ENCODE results near the gene RPS18.

Gene RPS18

DNA sequence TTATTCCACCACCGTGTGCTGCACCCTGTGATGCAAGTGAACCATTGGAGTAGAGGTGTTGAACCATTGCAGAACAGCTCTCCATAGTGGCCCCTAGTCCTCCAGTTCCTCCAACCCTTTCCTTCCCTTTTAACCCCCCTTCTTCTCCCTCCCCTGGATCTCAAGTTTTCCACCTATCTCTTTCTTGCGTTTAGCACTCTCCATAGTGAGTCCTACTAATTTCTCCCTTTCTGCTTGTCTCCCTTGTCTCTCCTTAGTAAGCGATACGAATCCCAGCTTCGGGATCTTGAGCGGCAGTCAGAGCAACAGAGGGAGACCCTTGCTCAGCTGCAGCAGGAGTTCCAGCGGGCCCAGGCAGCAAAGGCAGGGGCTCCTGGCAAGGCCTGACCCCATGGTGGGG lies 18.6 kb downstream of the RPS18 start:
- CTCF ChIA-PET, result interaction anchor here (0.6 kb wide), 1 partner anchor 11 kb away, joined by 4 read pairs; no protein-coding TSS in a partner anchor
- no peak for TF ChIP-seq ARNT (IDR thresholded peaks at IDR 0.05)
- no peak for TF ChIP-seq HDGF (IDR thresholded peaks at IDR 0.05; ENCODE audit: borderline replicate concordance)
- TF ChIP-seq FOXM1 (IDR thresholded peaks at IDR 0.05; ENCODE audit: borderline replicate concordance), result no peak
- DNase-seq (ENCODE audit: extremely low spot score), result no peak
- POLR2A ChIA-PET, result interaction anchor here (1.3 to 3.5 kb wide), 6 partner anchors 8 to 82 kb away, joined by 4 to 44 read pairs (median 22); partner anchors contain the start of genes B3GALT4, RGL2, RING1 and RPS18

- no peak for TF ChIP-seq SP1 (IDR thresholded peaks at IDR 0.05)
- no peak for TF ChIP-seq ELF4 (IDR thresholded peaks at IDR 0.05)
- TF ChIP-seq ZNF384 (IDR thresholded peaks at IDR 0.05), result no peak
- TF ChIP-seq PKNOX1 (IDR thresholded peaks at IDR 0.05), result no peak
- no peak for TF ChIP-seq BHLHE40 (IDR thresholded peaks at IDR 0.05; ENCODE audit: borderline replicate concordance)
- TF ChIP-seq FOXK2 (IDR thresholded peaks at IDR 0.05), result no peak
- no peak for TF ChIP-seq FOXA1 (IDR thresholded peaks at IDR 0.05)
- TF ChIP-seq FOXM1 (IDR thresholded peaks at IDR 0.05; ENCODE audit: borderline replicate concordance), result no peak
- TF ChIP-seq HDGF (IDR thresholded peaks at IDR 0.05; ENCODE audit: borderline replicate concordance), result no peak
- no peak for TF ChIP-seq TARDBP (IDR thresholded peaks at IDR 0.05)
- TF ChIP-seq SUZ12 (IDR thresholded peaks at IDR 0.05), result no peak
- TF ChIP-seq CTBP1 (IDR thresholded peaks at IDR 0.05; ENCODE audit: borderline replicate concordance), result no peak
- TF ChIP-seq NFRKB (IDR thresholded peaks at IDR 0.05), result no peak
- TF ChIP-seq ARNT (IDR thresholded peaks at IDR 0.05), result no peak
- TF ChIP-seq LEF1 (IDR thresholded peaks at IDR 0.05; ENCODE audit: borderline replicate concordance), result no peak
- no peak for TF ChIP-seq L3MBTL2 (conservative IDR thresholded peaks at IDR 0.05)
- POLR2A ChIA-PET, result interaction anchor here (1.2 to 1.6 kb wide), 2 partner anchors 16 to 22 kb away, joined by 3 to 6 read pairs; partner anchors contain the start of genes B3GALT4, RPS18 and VPS52
- no peak for DNase-seq (ENCODE audit: extremely low spot score)
- CTCF ChIA-PET, result interaction anchor here (1.4 kb wide), 1 partner anchor 16 kb away, joined by 4 read pairs; the partner anchor contains the start of gene B3GALT4
These were observed 21.3 kb downstream of the RPS18 start for GRCh38 chr6:33292996-33293682.

DNA sequence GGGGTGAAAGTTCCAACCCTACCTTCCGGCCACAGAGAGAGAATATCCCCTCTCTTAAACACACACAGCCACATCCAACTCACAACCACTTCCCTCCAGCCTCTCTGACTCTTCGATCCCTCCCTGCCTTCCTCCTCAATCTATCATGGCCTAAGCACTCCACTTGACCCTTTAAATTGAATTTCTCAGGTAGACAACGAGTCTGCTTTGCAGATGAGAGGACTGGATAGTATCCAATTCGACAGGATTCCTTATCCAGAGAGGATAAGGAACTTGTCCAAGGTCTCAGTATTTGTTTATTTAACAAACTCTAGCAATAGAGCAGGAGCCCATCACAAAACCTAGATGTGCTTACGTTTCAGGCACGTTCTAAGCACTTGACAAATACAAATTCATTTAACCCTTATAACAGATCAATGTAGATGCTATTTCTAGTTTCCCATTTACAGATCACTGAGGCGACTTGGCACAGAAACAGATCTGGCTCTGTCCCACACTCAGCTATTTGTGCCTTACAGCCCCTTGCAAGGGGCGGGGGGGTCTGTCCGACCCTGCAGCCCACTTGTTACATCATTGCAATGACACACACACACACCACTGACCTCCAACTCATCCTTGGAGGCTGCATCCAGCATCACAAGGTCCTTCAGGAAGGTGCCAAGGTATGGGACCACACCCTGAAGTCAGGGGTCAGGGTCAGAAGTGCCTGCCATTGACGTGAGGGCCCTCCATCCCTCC lies 22.4 kb downstream of the RPS18 start:
- POLR2A ChIA-PET, result interaction anchor here (1.9 kb wide), 1 partner anchor 17 kb away, joined by 5 read pairs; the partner anchor contains the start of gene B3GALT4
- no peak for DNase-seq (ENCODE audit: extremely low spot score)
- TF ChIP-seq FOXK2 (IDR thresholded peaks at IDR 0.05), result no peak
- no peak for TF ChIP-seq PKNOX1 (IDR thresholded peaks at IDR 0.05)
- no peak for TF ChIP-seq HDGF (IDR thresholded peaks at IDR 0.05; ENCODE audit: borderline replicate concordance)
- TF ChIP-seq ARNT (IDR thresholded peaks at IDR 0.05), result no peak
- TF ChIP-seq SP1 (IDR thresholded peaks at IDR 0.05), result no peak
- TF ChIP-seq ELF4 (IDR thresholded peaks at IDR 0.05), result no peak
- TF ChIP-seq TARDBP (IDR thresholded peaks at IDR 0.05), result no peak
- CTCF ChIA-PET, result no interaction called here

DNA sequence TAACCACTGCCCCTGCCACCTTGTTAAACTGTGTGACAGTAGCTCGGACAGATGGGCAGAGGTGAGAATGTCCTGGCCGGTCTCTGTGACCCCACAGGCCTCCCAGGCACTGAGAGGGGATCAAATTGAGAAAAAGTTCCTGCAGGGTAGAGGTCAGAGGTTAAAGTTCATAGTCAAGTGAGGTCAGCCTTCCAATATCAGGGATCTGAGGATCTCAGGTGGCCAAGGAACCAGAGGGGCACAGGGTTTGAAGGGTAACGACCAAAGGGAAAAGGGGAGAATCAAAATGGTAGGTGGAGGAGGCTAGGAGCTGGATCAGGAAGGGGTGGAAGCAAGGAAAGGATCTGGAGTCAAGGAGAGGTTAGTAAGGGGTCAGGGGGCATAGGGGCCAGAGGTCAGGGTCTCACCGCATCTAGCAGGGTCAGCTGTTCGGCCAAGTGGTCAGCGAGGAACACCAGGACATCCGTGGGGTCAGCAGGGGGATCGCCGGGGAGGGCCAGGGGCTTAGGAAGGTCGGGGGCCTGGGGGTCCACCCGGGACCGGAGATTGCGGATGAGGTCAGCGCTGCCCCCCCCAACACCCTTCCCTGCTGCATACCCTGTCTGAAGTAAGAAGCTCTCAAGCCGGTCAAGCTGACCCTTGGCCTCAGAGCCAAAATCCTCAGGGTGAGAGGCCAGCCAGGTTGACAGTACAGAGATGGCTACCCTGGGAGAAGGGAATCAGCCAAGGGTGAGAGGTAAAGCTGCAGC lies 23.9 kb downstream of the RPS18 start:
- no peak for DNase-seq (ENCODE audit: extremely low spot score)
- CTCF ChIA-PET, result no interaction called here
- TF ChIP-seq FOXK2 (IDR thresholded peaks at IDR 0.05), result no peak
- TF ChIP-seq FOXA1 (IDR thresholded peaks at IDR 0.05), result no peak
- no peak for TF ChIP-seq BHLHE40 (IDR thresholded peaks at IDR 0.05; ENCODE audit: borderline replicate concordance)
- no peak for TF ChIP-seq L3MBTL2 (conservative IDR thresholded peaks at IDR 0.05)
- no peak for TF ChIP-seq FOXM1 (IDR thresholded peaks at IDR 0.05; ENCODE audit: borderline replicate concordance)
- TF ChIP-seq HDGF (IDR thresholded peaks at IDR 0.05; ENCODE audit: borderline replicate concordance), result no peak
- TF ChIP-seq SUZ12 (IDR thresholded peaks at IDR 0.05), result no peak
- TF ChIP-seq ARNT (IDR thresholded peaks at IDR 0.05), result no peak
- no peak for TF ChIP-seq LEF1 (IDR thresholded peaks at IDR 0.05; ENCODE audit: borderline replicate concordance)
- TF ChIP-seq ELF4 (IDR thresholded peaks at IDR 0.05), result no peak
- TF ChIP-seq NFRKB (IDR thresholded peaks at IDR 0.05), result no peak
- no peak for TF ChIP-seq CTBP1 (IDR thresholded peaks at IDR 0.05; ENCODE audit: borderline replicate concordance)
- TF ChIP-seq PKNOX1 (IDR thresholded peaks at IDR 0.05), result no peak
- no peak for TF ChIP-seq SP1 (IDR thresholded peaks at IDR 0.05)
- TF ChIP-seq TARDBP (IDR thresholded peaks at IDR 0.05), result no peak
- no peak for TF ChIP-seq ZNF384 (IDR thresholded peaks at IDR 0.05)
- POLR2A ChIA-PET, result interaction anchor here (1.6 to 4.1 kb wide), 3 partner anchors 19 to 23 kb away, joined by 5 to 42 read pairs (median 6); partner anchors contain the start of genes B3GALT4 and ZBTB22

- DNase-seq (ENCODE audit: extremely low spot score), result no peak
- CTCF ChIA-PET, result no interaction called here
- POLR2A ChIA-PET, result interaction anchor here (0.6 to 4.1 kb wide), 5 partner anchors 8 to 25 kb away, joined by 3 to 44 read pairs (median 6); partner anchors contain the start of genes B3GALT4, PFDN6, RPS18 and VPS52
- no peak for TF ChIP-seq ELF4 (IDR thresholded peaks at IDR 0.05)
- TF ChIP-seq PKNOX1 (IDR thresholded peaks at IDR 0.05), result no peak
- no peak for TF ChIP-seq ZNF384 (IDR thresholded peaks at IDR 0.05)
- no peak for TF ChIP-seq SP1 (IDR thresholded peaks at IDR 0.05)
- no peak for TF ChIP-seq LEF1 (IDR thresholded peaks at IDR 0.05; ENCODE audit: borderline replicate concordance)
- TF ChIP-seq SUZ12 (IDR thresholded peaks at IDR 0.05), result no peak
- no peak for TF ChIP-seq CTBP1 (IDR thresholded peaks at IDR 0.05; ENCODE audit: borderline replicate concordance)
- TF ChIP-seq FOXK2 (IDR thresholded peaks at IDR 0.05), result no peak
- no peak for TF ChIP-seq BHLHE40 (IDR thresholded peaks at IDR 0.05; ENCODE audit: borderline replicate concordance)
- TF ChIP-seq TARDBP (IDR thresholded peaks at IDR 0.05), result no peak
- no peak for TF ChIP-seq HDGF (IDR thresholded peaks at IDR 0.05; ENCODE audit: borderline replicate concordance)
- TF ChIP-seq NFRKB (IDR thresholded peaks at IDR 0.05), result no peak
- TF ChIP-seq FOXA1 (IDR thresholded peaks at IDR 0.05), result no peak
These were observed 25.0 kb downstream of the RPS18 start for GRCh38 chr6:33296797-33297405.

All from HEK293T (cell line).